GM23248 (cell line): ENCODE measurements around the gene CD300LF. TPM values are rescaled to one million over a fixed set of nuclear protein-coding genes. Genes with fewer than 3 reads are reported as not detected.

Experiments used
- DNase-seq: peaks from one replicate; pipeline ENCODE4 v3.0.0-alpha.2; 2015
- H2AFZ ChIP-seq: fragments of 200-600 bp; sonication (generic); 2 replicates; pipeline ENCODE4 v1.6.1; 2016; ENCODE audit warnings: antibody characterized with exemption
- H3F3A ChIP-seq: fragments of 200-600 bp; sonication (generic); 2 replicates; pipeline ENCODE4 v1.6.1; 2016; ENCODE audit warnings: mild to moderate bottlenecking, antibody characterized with exemption, mixed run types; ENCODE audit not compliant: insufficient read depth
- H3K27ac ChIP-seq: fragments of 200-600 bp; sonication (generic); 2 replicates; pipeline ENCODE4 v1.5.1; 2016; ENCODE audit warnings: mild to moderate bottlenecking
- H3K27me3 ChIP-seq: fragments of 200-600 bp; sonication (generic); replicated peaks from 2 replicates; pipeline ENCODE4 v1.6.1; 2016; ENCODE audit warnings: mild to moderate bottlenecking; ENCODE audit not compliant: insufficient read depth
- H3K36me3 ChIP-seq: fragments of 200-600 bp; sonication (generic); 2 replicates; pipeline ENCODE4 v1.6.1; 2016; ENCODE audit warnings: low read depth, mild to moderate bottlenecking
- H3K4me1 ChIP-seq: fragments of 200-600 bp; sonication (generic); 2 replicates; pipeline ENCODE4 v1.6.1; 2016; ENCODE audit warnings: mild to moderate bottlenecking; ENCODE audit not compliant: insufficient read depth
- H3K4me2 ChIP-seq: fragments of 200-600 bp; sonication (generic); one replicate; pipeline ENCODE4 v1.6.1; 2016; ENCODE audit warnings: mild to moderate bottlenecking; ENCODE audit not compliant: unreplicated experiment
- H3K4me3 ChIP-seq: fragments of 200-600 bp; sonication (generic); 2 replicates; pipeline ENCODE4 v1.5.1; 2016; ENCODE audit warnings: mild to moderate bottlenecking
- H3K79me2 ChIP-seq: fragments of 200-600 bp; sonication (generic); 2 replicates; pipeline ENCODE4 v1.6.1; 2016; ENCODE audit warnings: mild to moderate bottlenecking; ENCODE audit not compliant: insufficient read depth
- H3K9ac ChIP-seq: fragments of 200-600 bp; sonication (generic); 2 replicates; pipeline ENCODE4 v1.6.1; 2016; ENCODE audit warnings: mild to moderate bottlenecking
- H3K9me2 ChIP-seq: fragments of 200-600 bp; sonication (generic); 2 replicates; pipeline ENCODE4 v1.6.1; 2016; ENCODE audit warnings: mixed run types, mild to moderate bottlenecking, moderate library complexity; ENCODE audit not compliant: insufficient read depth
- H3K9me3 ChIP-seq: fragments of 200-600 bp; sonication (generic); one replicate; pipeline ENCODE4 v1.6.1; 2017; ENCODE audit warnings: low read depth
- H4K20me1 ChIP-seq: fragments of 200-600 bp; sonication (generic); 2 replicates; pipeline ENCODE4 v1.6.0; 2016; ENCODE audit not compliant: insufficient read depth
- EZH2 ChIP-seq: fragments of 200-600 bp; sonication (generic); IDR thresholded peaks from 2 replicates; pipeline ENCODE4 v1.6.1; 2018; ENCODE audit warnings: antibody characterized with exemption, mild to moderate bottlenecking; ENCODE audit not compliant: insufficient read depth, poor library complexity, severe bottlenecking
- EZH2phosphoT487 ChIP-seq: fragments of 200-600 bp; sonication (generic); IDR thresholded peaks from 2 replicates; pipeline ENCODE4 v1.6.1; 2018; ENCODE audit warnings: antibody characterized with exemption, moderate library complexity, mild to moderate bottlenecking, low read depth; ENCODE audit not compliant: insufficient read depth
- WGBS, 2 experiments: methylation state at CpG; one replicate each; pipeline ENCODE4 v1.1.6; 2015 to 2017; ENCODE audit warnings: low lambda C conversion rate in 2 of 2, low coverage in 1 of 2; ENCODE audit errors: missing lambda C conversion rate in 2 of 2; 5-methylcytosine and 5-hydroxymethylcytosine counted together
- in situ Hi-C: fragments of 300-500 bp; cut with MboI; formaldehyde crosslinking; loops from 2 replicates; pipeline ENCODE4 v1.15.0; 2020
- polyA plus RNA-seq: library from polyadenylated mRNA; unstranded; fragments of >200 nt; fragmentation: Nextera tagmentation; extraction: Ambion mirVana; gene quantifications from 2 replicates; pipeline ENCODE4 v1.2.1, GENCODE V29; 2016
- total RNA-seq: library from RNA; depleted of rRNA; stranded (reverse); fragments of >200 nt; shearing (Covaris generic); gene quantifications from 2 replicates; pipeline ENCODE4 v1.2.3, GENCODE V29; 2014

The CD300LF gene
- total and polyA plus RNA-seq, 2 experiments from 2014 or later: not detected

- no peaks in the 10 kb centered on the region for H4K20me1 ChIP-seq
- peak within 1 kb of the TSS; percentile 85 for H2AFZ ChIP-seq
- no peaks in the 10 kb centered on the region for H3K36me3 ChIP-seq
- no peaks in the 10 kb centered on the region for H3K4me1 ChIP-seq
- TF ChIP-seq EZH2 (no peak), EZH2phosphoT487 (no peak)
- H3K4me3 ChIP-seq: peak within 1 kb of the TSS; percentile 76
- no peaks in the 10 kb centered on the region for H3F3A ChIP-seq
- H3K27ac ChIP-seq: no peak within 1 kb of the TSS
- peak within 1 kb of the TSS; percentile 81 for H3K4me2 ChIP-seq
- no peaks in the 10 kb centered on the region for H3K27me3 ChIP-seq
- H3K79me2 ChIP-seq: no peaks in the 10 kb centered on the region
- 2 to 4% methylated on average over 48 to 70 of the region's 90 CpGs for WGBS, 2 experiments
- in situ Hi-C loops: loop anchor here (10.0 kb wide), 1 partner anchor 116 kb away; no protein-coding TSS in a partner anchor
- peak; percentile 97 for DNase-seq
- H3K9me2 ChIP-seq: no peaks in the 10 kb centered on the region
- H3K9me3 ChIP-seq: no peaks in the 10 kb centered on the region
- H3K9ac ChIP-seq: peak within 1 kb of the TSS; percentile 58
Observed at GRCh38 chr17:74748529-74749278, 36.0 kb upstream of the CD300LF start, which contains the start of gene NHERF1. Gene NHERF1 (plus strand): TSS chr17:74748628. CDS start chr17:74748847, 219 bp downstream.

DNA sequence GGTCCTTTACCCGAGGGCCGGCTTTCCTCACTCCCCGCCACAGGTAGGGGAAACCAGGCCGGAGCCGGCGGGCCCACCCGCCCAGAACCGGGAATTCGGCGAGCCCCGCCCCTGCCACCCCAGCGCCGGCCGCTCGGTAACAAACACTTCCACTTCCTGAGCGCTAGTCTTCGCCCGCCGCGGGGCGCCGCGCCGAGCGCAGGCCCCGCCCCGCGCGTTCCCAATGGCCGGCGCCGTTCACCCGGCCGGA is 35.5 kb upstream of the CD300LF start:
- Histone ChIP-seq H3K9me2 (no peaks in the 10 kb centered on the region), H3K9me3 (no peaks in the 10 kb centered on the region), H3K4me2 (peak overlapping the region; percentile 52), H2AFZ (peak overlapping the region; percentile 85), H3K9ac (peak overlapping the region; percentile 58), H3K79me2 (no peaks in the 10 kb centered on the region), H3K27me3 (no peaks in the 10 kb centered on the region), H3K36me3 (no peaks in the 10 kb centered on the region), H3F3A (no peaks in the 10 kb centered on the region), H3K4me1 (no peaks in the 10 kb centered on the region), H3K4me3 (peak overlapping the region; percentile 76), H3K27ac (no peak overlapping the region), H4K20me1 (no peaks in the 10 kb centered on the region)
- DNase-seq: no peak
- no peak for TF ChIP-seq EZH2phosphoT487
- TF ChIP-seq EZH2: no peak
- WGBS, 2 experiments: 2 to 3% methylated on average over 7 to 34 of the region's 34 CpGs
- in situ Hi-C loops: loop anchor here (10.0 kb wide), 1 partner anchor 117 kb away; no protein-coding TSS in a partner anchor

GRCh38 chr17:74746922-74747321 is 34.2 kb upstream of the CD300LF start:
- TF ChIP-seq EZH2phosphoT487 (no peak), EZH2 (no peak)
- DNase-seq: no peak
- Histone ChIP-seq H3K27ac (no peak overlapping the region), H3K27me3 (0 out of 2 replicates have a peak, but pooled peaks cover 4% of the 10 kb centered on the region), H4K20me1 (no peaks in the 10 kb centered on the region), H3K9me2 (no peaks in the 10 kb centered on the region), H3K9ac (no peak overlapping the region), H3K4me3 (no peak overlapping the region), H3K36me3 (no peaks in the 10 kb centered on the region), H3K9me3 (no peaks in the 10 kb centered on the region), H3K4me1 (no peaks in the 10 kb centered on the region), H2AFZ (no peak overlapping the region), H3K4me2 (no peak overlapping the region), H3K79me2 (no peaks in the 10 kb centered on the region), H3F3A (no peaks in the 10 kb centered on the region)
- in situ Hi-C loops: loop anchor here (10.0 kb wide), 1 partner anchor 118 kb away; no protein-coding TSS in a partner anchor
- 57 to 74% methylated on average over 6 of the region's 6 CpGs for WGBS, 2 experiments

GRCh38 chr17:74746376-74746775 is 33.7 kb upstream of the CD300LF start:
- no peak for DNase-seq
- H3K9ac ChIP-seq: no peak overlapping the region
- no peak overlapping the region for H3K4me2 ChIP-seq
- no peaks in the 10 kb centered on the region for H3K9me2 ChIP-seq
- TF ChIP-seq EZH2 (no peak), EZH2phosphoT487 (no peak)
- no peaks in the 10 kb centered on the region for H3F3A ChIP-seq
- H3K79me2 ChIP-seq: no peaks in the 10 kb centered on the region
- no peak overlapping the region for H3K27ac ChIP-seq
- 0 out of 2 replicates have a peak, but pooled peaks cover 6% of the 10 kb centered on the region for H3K27me3 ChIP-seq
- no peaks in the 10 kb centered on the region for H3K4me1 ChIP-seq
- H4K20me1 ChIP-seq: no peaks in the 10 kb centered on the region
- in situ Hi-C loops: loop anchor here (10.0 kb wide), 1 partner anchor 118 kb away; no protein-coding TSS in a partner anchor
- 82 to 87% methylated on average over 5 of the region's 5 CpGs for WGBS, 2 experiments
- H2AFZ ChIP-seq: no peak overlapping the region
- no peaks in the 10 kb centered on the region for H3K36me3 ChIP-seq
- H3K9me3 ChIP-seq: no peaks in the 10 kb centered on the region
- H3K4me3 ChIP-seq: no peak overlapping the region
